Measurements from ENCODE around the gene FAM110A. TPM values are rescaled to one million over a fixed set of nuclear protein-coding genes. Genes with fewer than 3 reads are reported as not detected.

FAM110A gene
- total and polyA plus RNA-seq, 2 donors (not counting 1 experiment from before 2014, with no cell fraction given) = 15.6 to 18.4 TPM

DNA sequence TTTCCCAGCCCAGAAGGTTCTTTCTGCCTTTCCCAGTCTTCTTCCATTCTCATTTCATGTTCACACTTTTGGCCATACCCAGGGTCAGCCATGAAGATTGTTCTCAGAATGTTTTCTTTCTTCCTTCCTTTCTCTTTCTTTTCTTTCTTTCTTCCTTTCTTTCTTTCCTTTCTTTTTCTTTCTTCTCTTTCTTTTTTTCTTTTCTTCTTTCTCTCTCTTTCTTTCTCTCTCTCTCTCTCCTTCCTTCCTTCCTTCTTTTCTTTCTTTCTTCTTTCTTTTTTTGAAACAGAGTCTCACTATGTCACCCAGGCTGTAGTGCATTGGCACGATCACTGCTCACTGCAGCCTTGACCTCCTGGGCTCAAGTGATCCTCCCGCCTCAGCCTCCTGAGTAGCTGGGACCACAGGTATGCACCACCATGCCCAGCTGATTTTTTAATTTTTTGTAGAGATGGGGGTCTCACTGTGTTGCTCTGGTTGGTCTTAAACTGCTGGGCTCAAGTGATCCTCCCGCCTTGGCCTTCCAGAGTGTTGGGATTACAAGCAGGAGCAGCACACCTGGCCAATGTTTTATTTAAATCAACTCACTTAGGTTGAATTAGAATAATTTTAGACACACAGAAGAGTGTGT lies 13.1 kb upstream of the FAM110A start:
- H3K4me1 ChIP-seq (ENCODE audit: control insufficient read depth in 2 of 2, insufficient read depth in 2 of 2, low read length in 2 of 2) = peaks cover 0 to 3% of the 10 kb centered on the region in 2 donors
- H3K27me3 ChIP-seq (replicated peaks in 1 of 4; ENCODE audit: control extremely low read depth in 1 of 4, control insufficient read depth in 3 of 4, insufficient read depth in 4 of 4, low read length in 3 of 4) = peaks cover 0 to 11% (median 0%) of the 10 kb centered on the region in 4 experiments
- no peaks in the 10 kb centered on the region for H4K20me1 ChIP-seq (ENCODE audit: control insufficient read depth, insufficient read depth, low read length, poor library complexity, severe bottlenecking)
- POLR2A ChIA-PET = no interaction called here
- ATAC-seq (ENCODE audit: low read depth) = no peak
- no peaks in the 10 kb centered on the region for H3K36me3 ChIP-seq (replicated peaks in 1 of 2; ENCODE audit: control extremely low read depth in 1 of 2, control insufficient read depth in 1 of 2, extremely low read depth in 1 of 2, insufficient read depth in 2 of 2, low read length in 1 of 2)
- H3K27ac ChIP-seq (ENCODE audit: low read length in 2 of 2) = no peak overlapping the region
- DNase-seq = no peak
- no peaks in the 10 kb centered on the region for H3K79me2 ChIP-seq (ENCODE audit: control insufficient read depth, insufficient read depth, low read length)
- no peak overlapping the region for H3K4me2 ChIP-seq (replicated peaks; ENCODE audit: low read depth, low read length, poor library complexity, severe bottlenecking)
- Mint-ChIP-seq H3K27me3 (peaks cover 11% of the 10 kb centered on the region), H3K27ac (peak overlapping the region; percentile 32), H3K4me1 (peaks cover 2% of the 10 kb centered on the region), H3K9me3 (ENCODE audit: insufficient read depth) (no peaks in the 10 kb centered on the region), H3K4me3 (no peak overlapping the region)
- no peak overlapping the region for H3K4me3 ChIP-seq (ENCODE audit: control extremely low read depth in 1 of 5, extremely low read depth in 1 of 5, insufficient read depth in 1 of 5, low read depth in 2 of 5, low read length in 4 of 5)
- H3K9ac ChIP-seq (ENCODE audit: low read length) = no peak overlapping the region
- no peaks in the 10 kb centered on the region for H3K9me3 ChIP-seq (ENCODE audit: control extremely low read depth in 1 of 3, control insufficient read depth in 2 of 3, insufficient read depth in 1 of 3, low read length in 2 of 3)
- TF ChIP-seq EZH2 (IDR thresholded peaks at IDR 0.05; ENCODE audit: borderline replicate concordance, insufficient read depth, low read depth, low read length, poor library complexity, severe bottlenecking) = no peak
- TF ChIP-seq, protein P1, sequence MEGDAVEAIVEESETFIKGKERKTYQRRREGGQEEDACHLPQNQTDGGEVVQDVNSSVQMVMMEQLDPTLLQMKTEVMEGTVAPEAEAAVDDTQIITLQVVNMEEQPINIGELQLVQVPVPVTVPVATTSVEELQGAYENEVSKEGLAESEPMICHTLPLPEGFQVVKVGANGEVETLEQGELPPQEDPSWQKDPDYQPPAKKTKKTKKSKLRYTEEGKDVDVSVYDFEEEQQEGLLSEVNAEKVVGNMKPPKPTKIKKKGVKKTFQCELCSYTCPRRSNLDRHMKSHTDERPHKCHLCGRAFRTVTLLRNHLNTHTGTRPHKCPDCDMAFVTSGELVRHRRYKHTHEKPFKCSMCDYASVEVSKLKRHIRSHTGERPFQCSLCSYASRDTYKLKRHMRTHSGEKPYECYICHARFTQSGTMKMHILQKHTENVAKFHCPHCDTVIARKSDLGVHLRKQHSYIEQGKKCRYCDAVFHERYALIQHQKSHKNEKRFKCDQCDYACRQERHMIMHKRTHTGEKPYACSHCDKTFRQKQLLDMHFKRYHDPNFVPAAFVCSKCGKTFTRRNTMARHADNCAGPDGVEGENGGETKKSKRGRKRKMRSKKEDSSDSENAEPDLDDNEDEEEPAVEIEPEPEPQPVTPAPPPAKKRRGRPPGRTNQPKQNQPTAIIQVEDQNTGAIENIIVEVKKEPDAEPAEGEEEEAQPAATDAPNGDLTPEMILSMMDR (IDR thresholded peaks at IDR 0.05) = no peak
- H2AFZ ChIP-seq (ENCODE audit: insufficient read depth, low read depth, low read length, poor library complexity, severe bottlenecking) = no peak overlapping the region
- CTCF ChIA-PET = interaction anchor here (7.7 kb wide), 1 partner anchor 137 kb away, joined by 301 read pairs; no protein-coding TSS in a partner anchor
- 92% methylated on average over 2 of the region's 3 CpGs for WGBS (ENCODE audit: insufficient coverage)
- intact Hi-C loops (cut with micrococcal nuclease) = no loop called here

- H3K4me3 ChIP-seq (ENCODE audit: control extremely low read depth in 1 of 5, extremely low read depth in 1 of 5, insufficient read depth in 1 of 5, low read depth in 2 of 5, low read length in 4 of 5) = no peak overlapping the region
- ChIA-PET POLR2A (no interaction called here), CTCF (interaction anchor here (0.7 to 7.7 kb wide), 2 partner anchors 135 to 136 kb away, joined by 4 to 301 read pairs; no protein-coding TSS in a partner anchor)
- DNase-seq = no peak
- no peak overlapping the region for H2AFZ ChIP-seq (ENCODE audit: insufficient read depth, low read depth, low read length, poor library complexity, severe bottlenecking)
- no peaks in the 10 kb centered on the region for H3K79me2 ChIP-seq (ENCODE audit: control insufficient read depth, insufficient read depth, low read length)
- H3K9me3 Mint-ChIP-seq (ENCODE audit: insufficient read depth) = no peaks in the 10 kb centered on the region
- peaks cover 8% of the 10 kb centered on the region for H3K27me3 Mint-ChIP-seq
- H3K4me3 Mint-ChIP-seq = no peak overlapping the region
- H3K4me1 ChIP-seq (ENCODE audit: control insufficient read depth in 2 of 2, insufficient read depth in 2 of 2, low read length in 2 of 2) = peaks cover 0 to 3% of the 10 kb centered on the region in 2 donors
- 84% methylated on average over 5 of the region's 6 CpGs for WGBS (ENCODE audit: insufficient coverage)
- no peak overlapping the region for H3K4me2 ChIP-seq (replicated peaks; ENCODE audit: low read depth, low read length, poor library complexity, severe bottlenecking)
- no peak overlapping the region for H3K27ac Mint-ChIP-seq
- no peak for ATAC-seq (ENCODE audit: low read depth)
- H3K27ac ChIP-seq (ENCODE audit: low read length in 2 of 2) = no peak overlapping the region
- no peak overlapping the region for H3K9ac ChIP-seq (ENCODE audit: low read length)
- peaks cover 2% of the 10 kb centered on the region for H3K4me1 Mint-ChIP-seq
- H4K20me1 ChIP-seq (ENCODE audit: control insufficient read depth, insufficient read depth, low read length, poor library complexity, severe bottlenecking) = no peaks in the 10 kb centered on the region
- H3K9me3 ChIP-seq (ENCODE audit: control extremely low read depth in 1 of 3, control insufficient read depth in 2 of 3, insufficient read depth in 1 of 3, low read length in 2 of 3) = no peaks in the 10 kb centered on the region
- peaks cover 0 to 13% (median 0%) of the 10 kb centered on the region in 4 experiments for H3K27me3 ChIP-seq (replicated peaks in 1 of 4; ENCODE audit: control extremely low read depth in 1 of 4, control insufficient read depth in 3 of 4, insufficient read depth in 4 of 4, low read length in 3 of 4)
- TF ChIP-seq EZH2 (IDR thresholded peaks at IDR 0.05; ENCODE audit: borderline replicate concordance, insufficient read depth, low read depth, low read length, poor library complexity, severe bottlenecking) = no peak
- TF ChIP-seq, protein P1 (IDR thresholded peaks at IDR 0.05) = no peak
- H3K36me3 ChIP-seq (replicated peaks in 1 of 2; ENCODE audit: control extremely low read depth in 1 of 2, control insufficient read depth in 1 of 2, extremely low read depth in 1 of 2, insufficient read depth in 2 of 2, low read length in 1 of 2) = no peaks in the 10 kb centered on the region
- intact Hi-C loops (cut with micrococcal nuclease) = no loop called here
These were observed 12.3 kb upstream of the FAM110A start for GRCh38 chr20:821046-821730.

All from B cell (primary cell).